ENCODE measurements around the gene ATP13A2.
A peak's percentile ranks its signal among the peaks of the same experiment; 100 is the strongest.

Gene ATP13A2

DNA sequence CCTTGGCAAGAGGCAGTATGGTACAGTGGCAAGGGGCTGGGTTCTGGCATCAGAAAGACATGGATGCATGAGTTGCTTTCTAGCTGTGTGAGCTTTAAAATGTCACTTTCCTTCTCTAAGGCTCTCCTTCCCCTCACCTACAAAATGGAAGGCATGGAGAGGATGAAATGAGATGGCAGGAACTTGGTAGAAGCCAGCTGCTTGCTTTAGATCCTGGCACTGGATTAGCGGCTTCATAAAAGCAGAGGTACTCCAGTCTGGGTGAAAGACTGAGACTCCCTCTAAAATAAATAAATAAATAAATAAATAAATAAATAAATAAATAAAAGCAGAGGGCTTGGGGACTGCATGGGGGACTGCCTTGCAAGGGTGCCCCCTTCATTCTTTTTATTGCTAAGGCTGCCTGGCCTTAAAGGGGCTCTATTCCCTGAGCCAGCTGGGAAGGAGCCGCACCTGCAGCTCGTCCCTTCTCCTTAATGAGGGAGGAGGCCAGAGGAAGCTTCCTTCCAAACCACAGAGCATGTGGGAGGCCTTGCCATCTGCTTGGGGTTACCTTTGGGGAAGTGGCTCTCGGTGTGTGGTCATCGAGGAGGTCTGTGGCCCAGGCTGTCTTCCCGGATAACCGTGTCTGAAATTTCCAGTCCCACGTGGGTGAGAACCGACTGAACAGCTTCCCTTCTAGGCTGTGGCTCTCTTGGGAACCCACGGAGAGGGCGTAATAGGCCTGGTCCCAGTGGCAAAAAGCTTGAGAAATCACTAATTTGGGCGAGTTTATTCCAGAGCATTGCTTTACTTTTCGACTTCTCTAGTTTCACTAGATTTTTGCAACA, 2.0 kb upstream of the ATP13A2 start:
- no peak overlapping the region for H3K4me3 ChIP-seq (ENCODE audit: low read length)
- no peak for DNase-seq (ENCODE audit: low read depth)
- TF ChIP-seq, protein P1, sequence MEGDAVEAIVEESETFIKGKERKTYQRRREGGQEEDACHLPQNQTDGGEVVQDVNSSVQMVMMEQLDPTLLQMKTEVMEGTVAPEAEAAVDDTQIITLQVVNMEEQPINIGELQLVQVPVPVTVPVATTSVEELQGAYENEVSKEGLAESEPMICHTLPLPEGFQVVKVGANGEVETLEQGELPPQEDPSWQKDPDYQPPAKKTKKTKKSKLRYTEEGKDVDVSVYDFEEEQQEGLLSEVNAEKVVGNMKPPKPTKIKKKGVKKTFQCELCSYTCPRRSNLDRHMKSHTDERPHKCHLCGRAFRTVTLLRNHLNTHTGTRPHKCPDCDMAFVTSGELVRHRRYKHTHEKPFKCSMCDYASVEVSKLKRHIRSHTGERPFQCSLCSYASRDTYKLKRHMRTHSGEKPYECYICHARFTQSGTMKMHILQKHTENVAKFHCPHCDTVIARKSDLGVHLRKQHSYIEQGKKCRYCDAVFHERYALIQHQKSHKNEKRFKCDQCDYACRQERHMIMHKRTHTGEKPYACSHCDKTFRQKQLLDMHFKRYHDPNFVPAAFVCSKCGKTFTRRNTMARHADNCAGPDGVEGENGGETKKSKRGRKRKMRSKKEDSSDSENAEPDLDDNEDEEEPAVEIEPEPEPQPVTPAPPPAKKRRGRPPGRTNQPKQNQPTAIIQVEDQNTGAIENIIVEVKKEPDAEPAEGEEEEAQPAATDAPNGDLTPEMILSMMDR (conservative IDR thresholded peaks at IDR 0.05; ENCODE audit: low read length), result no peak

DNA sequence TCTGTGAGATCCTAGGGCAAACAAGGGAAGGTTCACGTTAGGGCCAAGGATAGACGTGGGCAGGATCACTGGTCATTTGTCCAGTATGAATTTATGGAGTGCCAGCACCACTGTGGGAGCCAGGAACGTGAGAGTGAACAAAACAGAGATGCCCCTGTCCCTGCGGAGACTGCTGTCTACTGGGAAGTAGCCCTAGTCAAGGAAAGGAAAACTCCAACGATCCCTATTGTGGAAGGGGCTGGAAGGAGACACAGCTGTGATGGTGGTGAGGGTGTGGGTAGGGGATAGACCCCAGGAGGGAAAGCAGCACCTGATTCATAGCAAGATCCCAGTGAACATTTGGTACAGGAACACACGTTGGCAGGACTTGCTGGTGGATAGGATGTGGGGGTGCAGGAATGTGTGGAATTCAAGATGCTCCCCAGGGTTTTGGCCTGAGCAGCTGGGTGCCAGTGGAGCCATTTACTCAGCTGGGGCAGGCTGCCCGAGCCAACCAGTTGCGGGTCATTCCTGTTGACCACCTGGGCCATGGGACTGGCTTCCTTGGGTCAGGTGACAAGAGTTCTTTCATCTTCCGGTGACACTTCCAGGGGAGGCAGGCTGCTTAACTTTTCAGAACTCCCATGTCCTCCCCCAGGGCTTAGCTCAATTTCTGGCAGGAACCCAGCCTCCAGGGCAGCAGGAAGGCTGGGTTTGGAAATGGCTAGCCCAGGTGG, 1.2 kb upstream of the ATP13A2 start:
- no peak overlapping the region for H3K4me3 ChIP-seq (ENCODE audit: low read length)
- DNase-seq (ENCODE audit: low read depth), result peak; percentile 80
- TF ChIP-seq, protein P1 (conservative IDR thresholded peaks at IDR 0.05; ENCODE audit: low read length), result no peak

DNA sequence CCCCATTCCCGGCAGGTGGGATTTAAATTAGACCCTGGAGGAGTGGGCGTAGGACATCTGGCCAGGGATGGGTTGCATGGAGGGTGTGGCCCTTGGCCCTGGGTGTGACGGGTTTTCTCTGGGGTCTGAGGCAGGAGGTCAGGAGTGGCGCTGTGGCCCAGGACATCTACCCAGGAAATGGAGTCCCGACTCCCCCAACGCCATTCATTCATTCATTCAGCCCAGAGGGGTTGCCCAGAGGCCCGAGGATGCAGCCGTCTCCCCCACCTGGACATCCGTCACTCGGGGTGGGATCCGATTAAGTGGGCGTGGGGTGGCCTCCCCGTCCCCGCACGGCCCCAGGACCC, 663 bp downstream of the ATP13A2 start:
- no peak for DNase-seq (ENCODE audit: low read depth)
- TF ChIP-seq, protein P1 (conservative IDR thresholded peaks at IDR 0.05; ENCODE audit: low read length), result no peak
- peak overlapping the region; percentile 67 for H3K4me3 ChIP-seq (ENCODE audit: low read length)

DNA sequence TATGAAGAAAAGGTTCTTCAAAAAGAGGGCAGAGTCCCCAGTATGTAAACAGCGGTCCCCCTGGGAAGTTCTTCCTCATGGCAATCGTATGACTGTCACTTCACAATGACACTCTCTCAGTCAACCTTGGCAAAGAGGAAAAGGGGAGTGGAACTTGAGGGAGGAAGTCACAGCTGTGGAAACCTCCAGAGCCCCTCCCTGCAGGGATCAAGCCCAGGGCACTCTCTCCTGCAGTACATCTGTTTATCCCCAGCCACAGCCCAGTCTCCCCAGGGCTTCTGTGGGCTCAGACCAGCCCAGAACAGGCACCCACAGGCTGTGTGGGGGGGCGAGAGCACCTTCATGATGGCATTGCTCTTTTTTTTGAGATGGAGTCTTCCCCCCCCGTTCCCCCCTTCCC, 2.0 kb downstream of the ATP13A2 start:
- TF ChIP-seq, protein P1 (conservative IDR thresholded peaks at IDR 0.05; ENCODE audit: low read length), result no peak
- no peak overlapping the region for H3K4me3 ChIP-seq (ENCODE audit: low read length)
- DNase-seq (ENCODE audit: low read depth), result no peak

DNA sequence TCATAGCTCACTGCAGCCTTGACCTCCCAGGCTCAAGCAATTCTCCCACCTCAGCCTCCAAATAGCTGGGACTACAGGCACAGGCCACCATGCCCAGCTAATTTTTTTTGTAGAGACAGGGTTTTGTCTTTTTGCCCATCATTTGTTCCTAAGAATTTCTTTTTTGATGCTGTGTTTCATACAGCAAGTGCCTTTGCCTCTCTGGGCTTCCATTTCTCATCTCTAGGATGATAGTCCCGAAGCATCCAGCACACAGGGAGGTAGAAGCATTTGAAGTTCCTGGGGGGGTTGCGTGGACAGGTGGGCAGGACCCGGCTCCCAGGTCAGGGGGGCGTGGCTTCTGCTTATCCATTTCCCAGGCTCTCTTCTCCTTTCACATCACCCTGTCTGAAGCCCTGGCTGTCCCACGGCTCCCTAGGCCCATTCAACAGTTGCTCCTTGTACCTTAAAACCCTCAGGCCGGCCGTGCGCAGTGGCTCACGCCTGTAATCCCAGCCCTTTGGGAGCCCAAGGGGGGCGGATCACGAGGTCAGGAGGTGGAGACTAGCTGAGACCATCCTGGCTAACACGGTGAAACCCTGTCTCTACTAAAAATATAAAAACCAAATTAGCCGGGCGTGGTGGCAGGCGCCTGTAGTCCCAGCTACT, 3.4 kb downstream of the ATP13A2 start:
- TF ChIP-seq, protein P1 (conservative IDR thresholded peaks at IDR 0.05; ENCODE audit: low read length), result no peak
- DNase-seq (ENCODE audit: low read depth), result no peak
- no peak overlapping the region for H3K4me3 ChIP-seq (ENCODE audit: low read length)

DNA sequence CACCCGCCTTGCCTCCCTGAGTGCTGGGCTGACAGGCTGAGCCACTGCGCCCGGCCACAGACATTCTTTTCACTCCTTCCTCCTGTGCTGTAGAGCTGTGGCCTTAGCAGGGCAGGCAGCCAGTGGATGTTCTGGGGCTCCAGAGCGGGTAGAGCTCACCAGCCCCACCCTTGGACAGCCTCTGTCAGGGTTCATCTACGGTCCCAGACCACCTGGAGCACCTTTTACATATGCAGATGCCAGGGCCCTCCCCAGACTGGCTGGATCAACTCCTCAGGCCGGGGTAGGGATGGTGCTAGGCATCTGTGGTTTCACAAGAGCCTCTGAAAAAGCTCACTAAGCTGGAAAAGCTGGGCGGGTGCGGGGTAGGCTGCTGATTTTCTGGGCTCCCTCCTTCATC, 4.6 kb downstream of the ATP13A2 start:
- TF ChIP-seq, protein P1 (conservative IDR thresholded peaks at IDR 0.05; ENCODE audit: low read length), result no peak
- no peak for DNase-seq (ENCODE audit: low read depth)
- no peak overlapping the region for H3K4me3 ChIP-seq (ENCODE audit: low read length)
